Measurements from ENCODE around the gene SP140. TPM values are rescaled to one million over a fixed set of nuclear protein-coding genes. Genes with fewer than 3 reads are reported as not detected.
A peak's percentile ranks its signal among the peaks of the same experiment; 100 is the strongest.

The SP140 gene
- total RNA-seq: 10 to 100 TPM; 53.3 to 58.8 TPM

DNA sequence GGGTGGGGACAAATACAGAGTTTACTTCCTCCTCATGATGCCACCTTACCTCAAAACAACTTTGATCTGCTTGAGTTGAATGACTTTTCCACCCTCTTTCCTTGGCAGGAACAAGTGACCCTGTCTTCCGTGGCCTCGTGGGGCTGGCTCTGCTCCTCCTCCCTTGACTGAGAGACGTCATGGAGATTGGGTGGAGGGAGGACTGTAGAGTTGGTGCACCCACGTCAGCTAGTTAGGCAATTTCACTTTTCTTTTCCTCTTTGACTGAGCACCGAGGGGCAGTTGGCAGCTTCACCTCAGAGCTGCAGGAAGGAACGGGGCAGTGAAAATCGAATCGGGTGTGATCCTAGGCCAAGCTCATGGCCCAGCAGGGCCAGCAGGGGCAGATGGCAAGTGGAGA, at the start of gene SP140:
Gene SP140, plus strand, starts transcription at position 251 of the 400 bp plus-strand sequence. Its CDS starts 109 bp downstream, at position 360.
- ChIA-PET POLR2A (interaction anchor here (0.7 kb wide), 1 partner anchor 43 kb away, joined by 3 read pairs; no protein-coding TSS in a partner anchor), CTCF (interaction anchor here (0.6 to 2.4 kb wide), 3 partner anchors 19 to 249 kb away, joined by 3 to 8 read pairs (median 4); no protein-coding TSS in a partner anchor)
- H3K4me3 Mint-ChIP-seq: peak within 1 kb of the TSS; percentile 80
- H3K27me3 Mint-ChIP-seq: no peaks in the 10 kb centered on the region
- H3K4me1 Mint-ChIP-seq: peaks cover 75% of the 10 kb centered on the region
- peaks cover 7% of the 10 kb centered on the region for H3K9me3 Mint-ChIP-seq
- DNase-seq: peak; percentile 82
- H3K27ac Mint-ChIP-seq: peak within 1 kb of the TSS; percentile 94
- H3K36me3 Mint-ChIP-seq (ENCODE audit: low read depth): peaks cover 24% of the 10 kb centered on the region

DNA sequence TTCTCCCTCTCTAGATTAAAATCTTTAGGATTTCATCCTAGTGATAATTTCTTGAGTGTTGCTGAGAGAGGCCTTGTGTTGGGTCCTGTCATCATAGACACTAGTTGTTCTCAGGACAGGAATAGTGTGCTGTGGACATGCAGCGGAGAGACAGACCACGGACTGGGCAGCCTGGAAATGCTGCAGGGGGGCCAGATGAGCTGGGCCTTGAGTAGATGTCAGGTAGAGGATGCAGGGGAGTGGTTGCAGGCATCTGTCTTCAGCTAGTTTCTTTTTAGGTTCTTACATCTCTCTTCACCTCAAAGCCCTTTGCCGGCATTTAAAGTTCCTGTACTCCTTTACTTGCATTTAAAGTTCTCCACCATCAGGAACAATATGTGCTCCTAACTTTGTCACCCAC, 48.5 kb upstream of the SP140 start:
- CTCF ChIA-PET: interaction anchor here (1.9 kb wide), 1 partner anchor 17 kb away, joined by 5 read pairs; no protein-coding TSS in a partner anchor

DNA sequence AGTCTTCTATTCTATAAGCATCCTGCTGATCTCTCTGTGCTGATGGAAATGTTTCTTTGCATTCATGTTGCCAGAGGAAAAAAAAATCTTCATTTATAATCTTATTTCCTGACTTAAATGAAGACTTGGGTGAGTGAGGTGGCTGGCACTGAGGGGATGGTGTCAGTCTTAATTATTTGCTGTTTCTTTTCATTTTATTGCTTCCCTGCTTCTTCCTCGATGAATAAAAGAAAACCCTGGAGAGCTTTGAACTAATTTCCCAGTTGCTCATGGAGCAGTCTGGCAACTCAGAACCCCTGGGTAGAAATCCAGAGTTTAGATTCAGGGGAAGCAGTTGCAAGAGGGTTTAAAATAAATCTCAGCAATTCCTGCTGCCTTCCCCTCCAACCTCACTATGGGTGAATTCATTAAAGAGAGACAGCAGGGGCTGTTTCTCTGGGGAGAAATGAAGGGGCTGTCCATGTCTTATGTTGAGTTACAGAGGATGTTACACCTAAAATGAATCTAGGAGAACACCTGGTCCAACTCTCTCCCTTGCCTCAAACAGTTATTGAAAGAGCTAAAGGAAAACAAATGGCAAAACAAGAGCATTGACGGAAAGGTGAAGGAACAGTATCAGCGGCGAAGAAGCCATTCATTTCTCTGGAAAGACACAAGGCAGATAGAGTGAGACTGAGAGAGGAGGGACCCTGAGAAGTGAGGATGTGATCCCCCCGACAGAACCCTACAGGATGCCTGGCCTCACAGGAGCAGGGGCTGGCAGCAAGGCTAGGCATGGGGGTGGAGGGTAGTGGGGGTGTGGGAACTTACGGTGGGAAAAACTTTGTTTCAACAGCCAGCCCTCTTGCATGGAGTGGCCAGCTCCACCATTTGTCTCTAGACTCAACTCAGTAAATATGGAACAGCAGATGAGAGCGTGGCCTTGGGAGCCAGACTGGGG, 46.7 kb upstream of the SP140 start:
- Mint-ChIP-seq H3K36me3 (ENCODE audit: low read depth) (peaks cover 95% of the 10 kb centered on the region), H3K9me3 (no peaks in the 10 kb centered on the region), H3K27ac (no peak overlapping the region), H3K4me3 (no peak overlapping the region), H3K4me1 (no peaks in the 10 kb centered on the region), H3K27me3 (no peaks in the 10 kb centered on the region)
- POLR2A ChIA-PET: no interaction called here
- CTCF ChIA-PET: interaction anchor here (0.8 to 1.3 kb wide), 3 partner anchors 8 to 19 kb away, joined by 3 to 4 read pairs (median 3); no protein-coding TSS in a partner anchor
- no peak for DNase-seq

More for the DNA sequence above, 48.5 kb upstream of the SP140 start:
- POLR2A ChIA-PET: no interaction called here
- H3K36me3 Mint-ChIP-seq (ENCODE audit: low read depth): peaks cover 94% of the 10 kb centered on the region
- no peak overlapping the region for H3K4me3 Mint-ChIP-seq
- H3K4me1 Mint-ChIP-seq: no peaks in the 10 kb centered on the region
- no peak for DNase-seq
- H3K27ac Mint-ChIP-seq: no peak overlapping the region
- H3K9me3 Mint-ChIP-seq: no peaks in the 10 kb centered on the region
- no peaks in the 10 kb centered on the region for H3K27me3 Mint-ChIP-seq

DNA sequence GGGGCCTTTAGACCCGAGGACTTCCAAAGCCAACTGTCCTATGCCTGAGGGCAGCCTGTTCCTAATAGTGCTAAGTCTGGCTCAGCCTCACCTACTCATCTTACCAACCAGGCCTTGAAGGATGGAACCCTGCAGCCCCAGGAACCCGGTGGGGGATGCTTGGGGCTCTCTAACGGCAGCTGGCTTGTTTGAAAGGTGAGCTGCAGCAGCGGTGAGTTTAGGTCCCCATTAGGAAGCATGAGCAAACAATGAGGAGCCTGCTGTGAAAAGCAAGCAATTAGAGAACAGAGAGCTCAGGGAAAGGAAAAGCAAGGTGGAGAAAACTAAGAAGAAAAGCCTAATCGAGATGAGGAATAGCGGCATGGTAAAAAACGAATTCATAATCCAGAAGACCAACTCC, 45.6 kb upstream of the SP140 start:
- no peak overlapping the region for H3K4me3 Mint-ChIP-seq
- DNase-seq: no peak
- H3K9me3 Mint-ChIP-seq: no peaks in the 10 kb centered on the region
- H3K4me1 Mint-ChIP-seq: no peaks in the 10 kb centered on the region
- ChIA-PET POLR2A (no interaction called here), CTCF (interaction anchor here (1.3 kb wide), 2 partner anchors 9 to 20 kb away, joined by 3 to 4 read pairs; no protein-coding TSS in a partner anchor)
- peaks cover 97% of the 10 kb centered on the region for H3K36me3 Mint-ChIP-seq (ENCODE audit: low read depth)
- no peaks in the 10 kb centered on the region for H3K27me3 Mint-ChIP-seq
- no peak overlapping the region for H3K27ac Mint-ChIP-seq

DNA sequence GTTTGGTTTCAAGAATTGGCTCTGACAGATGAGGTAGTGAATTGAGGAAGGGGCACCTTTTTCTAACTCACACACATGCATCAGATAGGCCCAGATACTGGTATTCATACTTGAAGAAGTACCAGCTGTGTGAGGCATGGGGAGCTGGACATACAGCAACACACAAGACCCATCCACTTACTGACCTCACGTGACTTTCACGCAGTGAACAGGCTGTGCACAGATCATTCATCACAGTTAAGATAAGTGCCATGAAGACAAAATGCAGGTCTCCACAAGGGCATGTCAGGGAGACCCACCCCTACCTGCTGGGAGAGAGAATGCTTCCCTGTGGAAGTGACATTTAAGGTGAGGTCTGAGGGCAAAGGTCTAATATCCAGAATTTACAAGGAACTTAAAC, 44.3 kb upstream of the SP140 start:
- POLR2A ChIA-PET: no interaction called here
- CTCF ChIA-PET: interaction anchor here (1.6 kb wide), 1 partner anchor 13 kb away, joined by 3 read pairs; no protein-coding TSS in a partner anchor
- Mint-ChIP-seq H3K36me3 (ENCODE audit: low read depth) (peaks cover 97% of the 10 kb centered on the region), H3K27me3 (no peaks in the 10 kb centered on the region), H3K4me1 (no peaks in the 10 kb centered on the region), H3K27ac (no peak overlapping the region), H3K9me3 (no peaks in the 10 kb centered on the region), H3K4me3 (no peak overlapping the region)
- DNase-seq: no peak

DNA sequence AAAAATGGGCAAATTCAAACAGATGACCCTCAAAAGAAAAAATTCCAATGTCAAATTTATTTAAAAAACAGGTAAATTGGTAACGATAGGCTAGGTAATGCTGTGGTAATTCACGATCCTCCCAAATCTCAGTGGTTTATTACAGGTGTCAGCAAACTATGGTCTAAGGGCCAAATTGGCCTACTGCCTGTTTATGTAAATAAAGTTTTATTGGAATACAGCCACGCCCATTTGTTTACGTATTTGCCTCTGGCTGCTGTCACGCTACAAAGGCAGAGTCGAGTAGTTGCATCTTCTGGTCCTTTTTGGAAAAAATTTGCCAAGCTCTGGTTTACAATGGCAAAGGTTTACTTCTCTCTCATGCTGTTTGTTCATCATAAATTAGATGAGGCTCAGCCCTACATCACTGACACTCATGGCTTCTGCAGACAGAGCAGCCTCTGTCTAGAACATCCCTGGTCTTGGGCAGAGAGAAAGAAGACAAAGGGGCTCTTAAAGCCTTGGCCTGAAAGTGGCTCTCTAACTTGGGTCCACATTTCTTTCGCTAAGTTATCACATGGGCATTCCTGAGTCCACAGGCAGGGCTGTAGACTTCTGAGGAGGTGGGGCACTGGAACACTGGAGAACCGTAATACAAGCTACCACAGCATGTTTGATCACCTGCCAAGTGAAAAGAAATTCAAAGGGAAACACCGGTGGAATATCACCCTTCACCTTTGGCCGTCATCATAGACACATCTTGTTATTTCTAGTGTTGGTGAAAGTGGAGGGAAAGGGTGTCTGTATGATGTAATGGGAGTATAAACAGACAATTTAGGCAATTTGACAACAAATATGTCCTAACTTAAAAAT, 40.6 kb upstream of the SP140 start:
- Mint-ChIP-seq H3K27me3 (no peaks in the 10 kb centered on the region), H3K27ac (no peak overlapping the region), H3K4me1 (peaks cover 3% of the 10 kb centered on the region), H3K36me3 (ENCODE audit: low read depth) (peaks cover 92% of the 10 kb centered on the region), H3K9me3 (peaks cover 11% of the 10 kb centered on the region), H3K4me3 (no peak overlapping the region)
- no peak for DNase-seq
- ChIA-PET CTCF (no interaction called here), POLR2A (no interaction called here)

DNA sequence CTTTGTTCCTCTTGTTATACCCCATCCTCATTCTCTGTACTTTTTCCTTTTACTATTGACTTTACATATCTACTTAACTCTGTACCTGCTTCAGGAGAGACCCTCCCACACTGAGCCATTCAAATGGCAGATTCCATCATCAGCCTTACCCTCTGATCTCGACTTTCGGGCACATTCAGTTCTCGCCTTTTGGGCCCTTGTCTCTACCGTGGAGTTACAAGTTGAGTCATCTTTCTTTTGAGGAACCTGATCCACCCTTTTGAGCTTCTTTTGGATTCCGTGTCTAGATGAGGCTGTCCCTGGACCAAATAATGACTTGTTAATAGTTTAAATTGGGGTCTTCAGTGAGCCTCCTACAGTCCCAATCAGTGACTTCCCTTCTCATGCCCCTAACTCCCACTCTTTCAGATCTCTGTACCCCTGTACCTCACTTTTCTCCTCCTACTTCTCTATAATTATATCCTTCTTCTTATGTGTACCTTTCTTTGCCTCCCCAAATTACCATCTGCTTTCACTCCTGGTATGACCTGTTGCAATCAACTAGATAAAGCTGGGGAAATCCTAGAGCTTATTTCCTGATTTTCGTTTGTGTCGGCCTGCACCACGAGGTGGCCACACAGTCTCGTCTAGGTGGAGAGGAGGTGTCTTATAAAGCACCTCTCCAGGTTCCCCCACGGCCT, 23.0 kb upstream of the SP140 start:
- no peak for DNase-seq
- Mint-ChIP-seq H3K9me3 (no peaks in the 10 kb centered on the region), H3K36me3 (ENCODE audit: low read depth) (peaks cover 86% of the 10 kb centered on the region), H3K4me3 (no peak overlapping the region), H3K27ac (peak overlapping the region; percentile 9), H3K27me3 (no peaks in the 10 kb centered on the region), H3K4me1 (peaks cover 20% of the 10 kb centered on the region)
- ChIA-PET POLR2A (no interaction called here), CTCF (interaction anchor here (1.6 kb wide), 1 partner anchor 112 kb away, joined by 3 read pairs; no protein-coding TSS in a partner anchor)

DNA sequence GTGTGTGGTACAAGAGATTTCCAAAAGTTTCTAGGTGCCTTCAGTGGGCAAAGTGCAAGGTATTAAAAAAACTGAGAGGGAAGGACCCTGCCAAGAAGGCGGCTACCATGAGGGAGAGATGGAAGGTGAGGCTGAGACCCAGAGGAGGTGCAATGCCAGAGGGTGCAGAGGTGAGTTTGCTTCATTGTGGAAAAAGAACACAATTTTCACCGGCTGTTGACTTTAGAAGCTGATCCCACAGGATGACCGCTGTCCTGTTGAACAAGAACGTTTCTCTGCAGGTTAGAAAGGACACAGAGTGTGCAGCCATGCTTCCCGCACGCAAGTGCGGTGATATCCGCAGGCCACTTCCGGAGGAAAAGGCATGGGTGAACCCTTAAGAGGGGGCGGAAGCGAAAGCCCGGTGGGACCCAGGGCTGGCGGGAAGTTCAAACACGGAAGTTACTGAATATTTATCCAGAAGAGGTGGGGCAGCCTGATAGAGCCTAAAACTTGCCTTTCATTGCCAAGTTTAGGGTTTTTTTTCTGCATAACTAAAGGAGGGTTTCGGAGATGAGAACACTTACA, 22.3 kb upstream of the SP140 start:
- no peaks in the 10 kb centered on the region for H3K27me3 Mint-ChIP-seq
- ChIA-PET CTCF (interaction anchor here (1.6 kb wide), 1 partner anchor 111 kb away, joined by 3 read pairs; no protein-coding TSS in a partner anchor), POLR2A (no interaction called here)
- H3K36me3 Mint-ChIP-seq (ENCODE audit: low read depth): peaks cover 80% of the 10 kb centered on the region
- H3K27ac Mint-ChIP-seq: no peak overlapping the region
- DNase-seq: no peak
- no peak overlapping the region for H3K4me3 Mint-ChIP-seq
- peaks cover 20% of the 10 kb centered on the region for H3K4me1 Mint-ChIP-seq
- no peaks in the 10 kb centered on the region for H3K9me3 Mint-ChIP-seq

DNA sequence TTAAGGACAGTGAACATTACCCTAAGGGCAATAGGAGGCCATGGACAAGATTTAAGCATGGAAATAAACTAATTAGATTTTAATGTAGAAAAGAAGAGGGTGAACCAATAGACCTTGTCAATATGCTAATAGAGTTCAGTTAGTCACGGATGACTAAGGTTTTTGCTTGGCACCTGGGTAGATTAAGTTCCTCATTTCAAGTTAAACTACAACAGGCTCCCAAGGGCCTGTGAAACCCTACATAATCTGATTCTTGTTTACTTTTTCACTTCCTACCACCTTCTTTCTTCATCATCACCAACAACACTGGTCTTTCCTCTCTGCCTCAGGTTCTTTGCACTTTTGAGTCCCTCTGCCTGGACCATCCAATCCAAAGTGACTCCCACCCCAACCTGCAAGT, 20.5 kb upstream of the SP140 start:
- Mint-ChIP-seq H3K4me3 (no peak overlapping the region), H3K4me1 (peaks cover 20% of the 10 kb centered on the region), H3K27me3 (no peaks in the 10 kb centered on the region), H3K27ac (no peak overlapping the region), H3K36me3 (ENCODE audit: low read depth) (peaks cover 64% of the 10 kb centered on the region), H3K9me3 (no peaks in the 10 kb centered on the region)
- ChIA-PET CTCF (interaction anchor here (0.5 kb wide), 1 partner anchor 525 kb away, joined by 3 read pairs; no protein-coding TSS in a partner anchor), POLR2A (no interaction called here)
- no peak for DNase-seq

DNA sequence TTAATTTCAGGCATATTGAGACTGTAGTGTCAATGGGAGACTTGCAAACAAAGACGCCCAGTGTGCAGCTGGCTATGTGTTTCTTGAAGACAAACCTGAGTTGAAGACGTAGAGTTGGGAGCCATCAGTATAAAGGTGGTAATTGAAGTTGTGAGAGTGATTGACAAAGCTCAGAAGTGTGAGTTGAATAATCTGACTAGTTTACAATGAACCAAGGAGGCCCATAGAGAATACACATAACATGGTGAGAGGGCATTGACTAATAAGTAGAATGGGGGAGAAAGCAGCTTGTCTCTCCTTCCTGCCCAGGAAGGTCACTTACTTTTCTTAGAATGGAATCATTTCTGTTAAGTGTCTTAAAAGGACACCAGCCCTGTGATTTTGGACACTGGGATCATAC, 19.8 kb upstream of the SP140 start:
- Mint-ChIP-seq H3K27ac (no peak overlapping the region), H3K4me3 (no peak overlapping the region), H3K9me3 (no peaks in the 10 kb centered on the region), H3K4me1 (peaks cover 21% of the 10 kb centered on the region), H3K27me3 (no peaks in the 10 kb centered on the region), H3K36me3 (ENCODE audit: low read depth) (peaks cover 57% of the 10 kb centered on the region)
- ChIA-PET POLR2A (no interaction called here), CTCF (interaction anchor here (1.9 to 2.7 kb wide), 2 partner anchors 12 to 20 kb away, joined by 8 read pairs; partner anchors contain the start of gene SP140)
- DNase-seq: no peak

DNA sequence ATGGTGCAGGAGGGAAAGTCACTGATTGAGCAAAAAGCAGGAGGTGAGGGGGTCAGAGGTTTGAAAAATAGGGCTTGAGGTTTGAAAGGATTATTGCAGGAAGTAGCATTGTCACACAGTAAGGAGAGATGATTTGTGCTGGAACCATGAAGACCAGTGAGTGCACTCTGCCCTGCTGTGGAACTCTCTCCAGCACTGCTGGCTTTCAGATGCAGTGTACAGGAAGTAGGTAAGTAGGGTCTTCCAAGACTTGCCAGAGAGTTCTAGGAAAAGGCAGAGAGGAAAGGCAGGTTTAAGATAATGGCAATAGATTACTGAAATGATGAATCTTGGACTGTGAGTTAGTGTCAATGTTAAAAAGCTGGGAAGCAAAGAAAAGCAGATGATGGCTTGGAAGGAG, 17.0 kb upstream of the SP140 start:
- no peak overlapping the region for H3K4me3 Mint-ChIP-seq
- H3K36me3 Mint-ChIP-seq (ENCODE audit: low read depth): peaks cover 49% of the 10 kb centered on the region
- POLR2A ChIA-PET: no interaction called here
- DNase-seq: no peak
- H3K9me3 Mint-ChIP-seq: no peaks in the 10 kb centered on the region
- H3K27me3 Mint-ChIP-seq: no peaks in the 10 kb centered on the region
- peaks cover 41% of the 10 kb centered on the region for H3K4me1 Mint-ChIP-seq
- H3K27ac Mint-ChIP-seq: no peak overlapping the region
- CTCF ChIA-PET: interaction anchor here (1.1 to 1.8 kb wide), 2 partner anchors 9 to 10 kb away, joined by 3 to 5 read pairs; no protein-coding TSS in a partner anchor

Data from activated CD4-positive, alpha-beta T cell treated with anti-CD3 and anti-CD28 coated beads, Interleukin-2, amount 10 ng/mL, durations not matched to agents 7 days and 5 days (primary cell).